Measurements from ENCODE around the gene UGT1A1. TPM values are rescaled to one million over a fixed set of nuclear protein-coding genes. Genes with fewer than 3 reads are reported as not detected.

The UGT1A1 gene
- total and polyA plus RNA-seq, 2 of the 13 experiments (the other 11 are each of a cell fraction or from before 2014, with no cell fraction given), result 0.69 to 0.75 TPM

GRCh38 chr2:233803292-233803911 is 43.3 kb downstream of the UGT1A1 start:
- FAIRE-seq (no peak), DNase-seq (ENCODE audit: low spot score) (no peak), ATAC-seq (no peak)
- BruUV-seq (replicated peaks), result no TSS peak
- H3K4me3 ChIP-seq (replicated peaks in 1 of 3; ENCODE audit: insufficient read depth in 1 of 3, low read depth in 2 of 3, low read length in 3 of 3), result no peak overlapping the region
- no peaks in the 10 kb centered on the region for H3K79me2 ChIP-seq (ENCODE audit: insufficient read depth, low read length)
- no peaks in the 10 kb centered on the region for H3K4me1 ChIP-seq (ENCODE audit: insufficient read depth, low read length)
- no peaks in the 10 kb centered on the region for H3K36me3 ChIP-seq (replicated peaks in 1 of 2; ENCODE audit: control insufficient read depth in 1 of 2, insufficient read depth in 2 of 2, low read length in 2 of 2)
- intact Hi-C loops (cut with micrococcal nuclease; ENCODE audit: unreplicated experiment) (no loop called here), in situ Hi-C loops (cut with HindIII; ENCODE audit: extremely low pct_ligation_motif_present, low pct_unique_long_range_greater_than_20kb) (no loop called here)
- TF ChIP-seq ZNF34 (CRISPR knock-in tag; IDR thresholded peaks at IDR 0.05; ENCODE audit: borderline replicate concordance), result no peak
- no peak for TF ChIP-seq ZNF225 (CRISPR knock-in tag; IDR thresholded peaks at IDR 0.05)
- no peak for TF ChIP-seq KLF12 (CRISPR knock-in tag; IDR thresholded peaks at IDR 0.05; ENCODE audit: borderline replicate concordance)
- TF ChIP-seq MYPOP (CRISPR knock-in tag; IDR thresholded peaks at IDR 0.05), result no peak
- no peak for TF ChIP-seq ZNF530 (CRISPR knock-in tag; IDR thresholded peaks at IDR 0.05; ENCODE audit: low read depth)
- TF ChIP-seq ZNF607 (CRISPR knock-in tag; IDR thresholded peaks at IDR 0.05; ENCODE audit: borderline replicate concordance), result no peak
- TF ChIP-seq UBTF (CRISPR knock-in tag; IDR thresholded peaks at IDR 0.05), result no peak
- no peak for TF ChIP-seq ZNF235 (CRISPR knock-in tag; IDR thresholded peaks at IDR 0.05; ENCODE audit: borderline replicate concordance)
- TF ChIP-seq PPARG (CRISPR knock-in tag; conservative IDR thresholded peaks at IDR 0.05), result no peak
- TF ChIP-seq CBX2 (IDR thresholded peaks at IDR 0.05; ENCODE audit: low read depth, low read length), result no peak
- no peak for TF ChIP-seq CBX2 (CRISPR knock-in tag; IDR thresholded peaks at IDR 0.05; ENCODE audit: low read depth)
- TF ChIP-seq MXD4 (CRISPR knock-in tag; IDR thresholded peaks at IDR 0.05), result no peak
- TF ChIP-seq MAX (IDR thresholded peaks at IDR 0.05), result no peak
- ChIA-PET CTCF (ENCODE audit: low intra/inter-chr PET ratio, low total read pairs) (no interaction called here), POLR2A (no interaction called here)
- H3K9ac ChIP-seq (ENCODE audit: insufficient read depth, low read depth, low read length), result no peak overlapping the region
- no peak overlapping the region for H3K27ac ChIP-seq (ENCODE audit: extremely low read length, insufficient read depth, low read length)
- H3K27me3 ChIP-seq (ENCODE audit: control insufficient read depth in 1 of 2, insufficient read depth in 2 of 2, low read length in 2 of 2), result peaks cover 0 to 52% of the 10 kb centered on the region in 2 experiments; a peak in 3 of 5 replicates
- H2AFZ ChIP-seq (ENCODE audit: low read length), result no peak overlapping the region
- H3K4me2 ChIP-seq (ENCODE audit: low read depth, low read length), result no peak overlapping the region
- H4K20me1 ChIP-seq (ENCODE audit: insufficient read depth, low read length), result no peaks in the 10 kb centered on the region
- no peaks in the 10 kb centered on the region for H3K9me3 ChIP-seq (ENCODE audit: low read length)
- 17% methylated on average over 1 of the region's 2 CpGs for WGBS (ENCODE audit: low lambda C conversion rate)
